ENCODE data around the gene MED26. TPM values are rescaled to one million over a fixed set of nuclear protein-coding genes. Genes with fewer than 3 reads are reported as not detected.

Gene MED26
- total and polyA plus RNA-seq, 9 of the 15 experiments (the other 6 are each of a cell fraction or from before 2014, with no cell fraction given), result 0.71 to 15.1 (median 6.2) TPM

DNA sequence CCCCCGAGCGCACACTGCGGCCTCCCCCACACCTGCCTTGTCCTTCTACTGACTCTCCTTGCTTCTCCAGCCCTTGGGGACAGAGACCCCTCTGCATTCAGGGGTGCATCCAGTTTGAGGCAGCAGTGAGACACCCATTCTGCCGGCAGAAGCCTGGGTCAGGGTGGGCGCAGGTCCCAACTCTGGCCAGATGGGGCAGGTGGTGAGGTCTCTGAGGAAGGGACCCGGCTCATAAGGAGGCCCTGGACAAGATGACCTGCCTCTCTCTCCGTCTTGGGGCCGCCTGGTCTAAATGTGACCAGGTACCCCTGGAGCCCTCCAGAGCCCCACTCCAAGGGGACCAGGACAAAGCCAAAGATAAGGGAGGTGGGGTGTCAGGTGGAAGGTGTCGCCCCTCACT lies 91.9 kb downstream of the MED26 start:
- H2AFZ ChIP-seq (ENCODE audit: low read depth, low read length), result no peak overlapping the region
- DNase-seq (ENCODE audit: extremely low read depth in 1 of 4, low spot score in 3 of 4) (peak in 2 of 4 experiments; percentile 18 to 22), FAIRE-seq (no peak), ATAC-seq (no peak)
- H3K27ac ChIP-seq (ENCODE audit: extremely low read depth, low read depth, low read length), result no peak overlapping the region
- WGBS (ENCODE audit: insufficient coverage, low coverage, missing lambda C conversion rate), result 97% methylated on average over 8 of the region's 9 CpGs
- no peaks in the 10 kb centered on the region; the same call in 1 of the 2 replicates for H3K9me3 ChIP-seq (replicated peaks; ENCODE audit: control insufficient read depth, insufficient read depth, low read depth, low read length)
- ChIA-PET CTCF (ENCODE audit: low intra/inter-chr PET ratio) (no interaction called here), POLR2A (no interaction called here)
- H3K4me1 ChIP-seq (replicated peaks in 1 of 2; ENCODE audit: control insufficient read depth in 2 of 2, insufficient read depth in 2 of 2, low read length in 2 of 2), result peaks cover 4 to 17% of the 10 kb centered on the region in 2 experiments; a peak in 3 of 5 replicates
- TF ChIP-seq, protein P1, sequence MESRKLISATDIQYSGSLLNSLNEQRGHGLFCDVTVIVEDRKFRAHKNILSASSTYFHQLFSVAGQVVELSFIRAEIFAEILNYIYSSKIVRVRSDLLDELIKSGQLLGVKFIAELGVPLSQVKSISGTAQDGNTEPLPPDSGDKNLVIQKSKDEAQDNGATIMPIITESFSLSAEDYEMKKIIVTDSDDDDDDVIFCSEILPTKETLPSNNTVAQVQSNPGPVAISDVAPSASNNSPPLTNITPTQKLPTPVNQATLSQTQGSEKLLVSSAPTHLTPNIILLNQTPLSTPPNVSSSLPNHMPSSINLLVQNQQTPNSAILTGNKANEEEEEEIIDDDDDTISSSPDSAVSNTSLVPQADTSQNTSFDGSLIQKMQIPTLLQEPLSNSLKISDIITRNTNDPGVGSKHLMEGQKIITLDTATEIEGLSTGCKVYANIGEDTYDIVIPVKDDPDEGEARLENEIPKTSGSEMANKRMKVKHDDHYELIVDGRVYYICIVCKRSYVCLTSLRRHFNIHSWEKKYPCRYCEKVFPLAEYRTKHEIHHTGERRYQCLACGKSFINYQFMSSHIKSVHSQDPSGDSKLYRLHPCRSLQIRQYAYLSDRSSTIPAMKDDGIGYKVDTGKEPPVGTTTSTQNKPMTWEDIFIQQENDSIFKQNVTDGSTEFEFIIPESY (CRISPR knock-in tag; IDR thresholded peaks at IDR 0.05), result no peak
- TF ChIP-seq SIX5 (IDR thresholded peaks at IDR 0.05; ENCODE audit: borderline replicate concordance in 1 of 2, insufficient read depth in 1 of 2, low read depth in 1 of 2, low read length in 2 of 2) (no peak), FOXK2 (conservative IDR thresholded peaks at IDR 0.05 in 1 of 2, IDR thresholded peaks at IDR 0.05 in 1 of 2; ENCODE audit: low read depth in 2 of 2) (no peak)
- H3K4me2 ChIP-seq (ENCODE audit: insufficient read depth, low read length), result no peak overlapping the region
- in situ Hi-C loops (cut with MboI) (no loop called here), intact Hi-C loops (cut with micrococcal nuclease) (no loop called here)
- BruUV-seq (replicated peaks), result no TSS peak
- H3K9ac ChIP-seq (ENCODE audit: insufficient read depth in 1 of 2, low read depth in 2 of 2, low read length in 2 of 2), result 0 out of 4 replicates have a peak overlapping the region, but pooled peaks of 1 of the 2 experiments have one; percentile 23
- H3K27me3 ChIP-seq (ENCODE audit: control insufficient read depth in 2 of 2, insufficient read depth in 2 of 2, low read length in 2 of 2), result no peaks in the 10 kb centered on the region; a peak in 1 of 5 replicates
- H3K9me1 ChIP-seq (ENCODE audit: control insufficient read depth, insufficient read depth, low read length), result peaks cover 6% of the 10 kb centered on the region
- peaks cover 97% of the 10 kb centered on the region for H3K36me3 ChIP-seq (ENCODE audit: control insufficient read depth, insufficient read depth, low read length)
- peaks cover 30% of the 10 kb centered on the region for H4K20me1 ChIP-seq (replicated peaks; ENCODE audit: control insufficient read depth, insufficient read depth, low read length)
- peaks cover 54% of the 10 kb centered on the region for H3K79me2 ChIP-seq (ENCODE audit: control insufficient read depth, insufficient read depth, low read length)
- H3K4me3 ChIP-seq, result no peak overlapping the region

Measured in K562 (cell line).